GM12878 (cell line): Measurements from ENCODE around the gene OSBPL5. TPM values are rescaled to one million over a fixed set of nuclear protein-coding genes. Genes with fewer than 3 reads are reported as not detected.

Experiments used
- ATAC-seq: fragments of 200-7000 bp; cut with Tn5 transposase; 3 replicates; pipeline ENCODE4 v1.9.1; 2020; ENCODE audit warnings: mild to moderate bottlenecking, moderate library complexity
- BruUV-seq: library from RNA; stranded (reverse); fragments of 400-500 nt; replicated peaks from 2 replicates; lab custom pipeline; 2021; lab: Mats Ljungman, UMichigan
- CTCF ChIA-PET: fragments of 300-600 bp; sonication (Branson Sonifier 250); formaldehyde crosslinking; extraction: SDS; loops from one replicate; lab custom pipeline; 2021; ENCODE audit warnings: inconsistent platforms; lab: Yijun Ruan, JAX
- POLR2A ChIA-PET: fragments of 350-600 bp; formaldehyde crosslinking; extraction: SDS; loops from one replicate; lab custom pipeline; 2021; ENCODE audit warnings: inconsistent platforms; lab: Charles Lee
- RAD21 ChIA-PET: fragments of 300-600 bp; sonication (Branson Sonifier 250); formaldehyde crosslinking; loops from one replicate; lab custom pipeline; 2023; ENCODE audit warnings: antibody characterized with exemption; ENCODE audit not compliant: unreplicated experiment; lab: Charles Lee
- SMC1A ChIA-PET: fragments of 300-600 bp; sonication (Branson Sonifier 250); formaldehyde crosslinking; loops from one replicate; lab custom pipeline; 2023; ENCODE audit not compliant: unreplicated experiment, uncharacterized antibody; lab: Charles Lee
- DNase-seq: peaks from one replicate; pipeline ENCODE4 v3.0.0-alpha.2; 2011; ENCODE audit warnings: low read depth, low spot score
- FAIRE-seq: peaks from 3 replicates; lab custom pipeline; 2011; peaks lifted over from hg19 to GRCh38; lab: Jason Lieb, UNC
- H2AFZ ChIP-seq: 2 replicates; pipeline ENCODE4 v1.6.0; 2011; ENCODE audit warnings: low read depth, low read length, control low read depth; ENCODE audit not compliant: control insufficient read depth
- H3K27ac ChIP-seq: 2 replicates; pipeline ENCODE4 v1.5.1; 2011; ENCODE audit warnings: control low read depth; ENCODE audit not compliant: control insufficient read depth, insufficient read depth
- H3K27me3 ChIP-seq, 2 experiments: replicated peaks in 1 of 2; 2 replicates each; pipeline versions ENCODE4 v1.6.0 to v1.6.1; 2011; ENCODE audit warnings: low read length in 1 of 2; ENCODE audit not compliant: control insufficient read depth in 2 of 2, insufficient read depth in 2 of 2
- H3K36me3 ChIP-seq, 2 experiments: 2 replicates each; pipeline ENCODE4 v1.5.1; 2011; ENCODE audit warnings: low read length in 1 of 2; ENCODE audit not compliant: control insufficient read depth in 2 of 2, insufficient read depth in 2 of 2
- H3K4me1 ChIP-seq: 2 replicates; pipeline ENCODE4 v1.6.1; 2011; ENCODE audit warnings: mild to moderate bottlenecking, low read length, moderate library complexity, mixed read lengths; ENCODE audit not compliant: control insufficient read depth, insufficient read depth
- H3K4me2 ChIP-seq: 2 replicates; pipeline ENCODE4 v1.6.0; 2011; ENCODE audit warnings: control low read depth; ENCODE audit not compliant: control insufficient read depth, insufficient read depth
- H3K4me3 ChIP-seq: fragments of 200-600 bp; sonication (generic); 2 replicates; pipeline ENCODE4 v1.5.1; 2016
- H3K79me2 ChIP-seq: 2 replicates; pipeline ENCODE4 v1.6.0; 2011; ENCODE audit warnings: low read length; ENCODE audit not compliant: control insufficient read depth, insufficient read depth
- H3K9ac ChIP-seq: 2 replicates; pipeline ENCODE4 v1.8.0; 2011; ENCODE audit warnings: low read length, control low read depth, mixed read lengths; ENCODE audit not compliant: control insufficient read depth, insufficient read depth
- H3K9me3 ChIP-seq: replicated peaks from 3 replicates; pipeline ENCODE4 v1.5.1; 2011; ENCODE audit warnings: mild to moderate bottlenecking, low read length; ENCODE audit not compliant: control insufficient read depth, insufficient read depth
- H4K20me1 ChIP-seq: 2 replicates; pipeline ENCODE4 v1.6.0; 2011; ENCODE audit not compliant: control insufficient read depth, insufficient read depth
- EP300 ChIP-seq, 2 experiments: fragments of 150-350 bp in 1 of 2; IDR thresholded peaks; 2 replicates each; pipeline ENCODE4 v1.6.1; 2011 to 2012; ENCODE audit warnings: low read depth in 2 of 2, low read length in 2 of 2, borderline replicate concordance in 1 of 2, improper control_type of control experiment in 1 of 2, inconsistent platforms in 1 of 2; ENCODE audit not compliant: control insufficient read depth in 1 of 2
- ESRRA ChIP-seq: IDR thresholded peaks from 2 replicates; pipeline ENCODE4 v1.6.1; 2012; ENCODE audit warnings: mild to moderate bottlenecking, low read length, improper control_type of control experiment
- HDGF ChIP-seq: fragments of 450-650 bp; IDR thresholded peaks from 2 replicates; pipeline ENCODE4 v1.6.1; 2016; ENCODE audit warnings: antibody characterized with exemption
- POLR2AphosphoS2 ChIP-seq: IDR thresholded peaks from 2 replicates; pipeline ENCODE4 v1.6.1; 2011; ENCODE audit warnings: low read depth, mild to moderate bottlenecking, low read length, improper control_type of control experiment, moderate library complexity
- WRNIP1 ChIP-seq: IDR thresholded peaks from 2 replicates; pipeline ENCODE4 v1.6.1; 2011; ENCODE audit warnings: low read depth, low read length, improper control_type of control experiment, borderline replicate concordance
- WGBS: methylation state at CpG from one replicate; pipeline ENCODE4 v1.1.6; 2016; ENCODE audit warnings: low lambda C conversion rate; ENCODE audit not compliant: insufficient replicate concordance, insufficient coverage; ENCODE audit errors: missing lambda C conversion rate; 5-methylcytosine and 5-hydroxymethylcytosine counted together
- in situ Hi-C: fragments of 300-500 bp; cut with MboI; formaldehyde crosslinking; loops from 9 replicates; pipeline ENCODE4 v1.14.3; 2018; ENCODE audit warnings: mixed read lengths
- intact Hi-C: fragments of 100-400 bp; cut with micrococcal nuclease; formaldehyde crosslinking; loops from one replicate; pipeline ENCODE4 v1.14.2; 2022; ENCODE audit not compliant: unreplicated experiment
- polyA plus RNA-seq, 11 experiments: library from polyadenylated mRNA; depleted of rRNA in 4 of 11; unstranded in 6 of 11; stranded (reverse) in 5 of 11; fragments of >200 nt; fragmentation: Nextera tagmentation in 4 of 11; fragmentation: Illumina TruSeq in 1 of 11; extraction: Ambion mirVana in 4 of 11; extraction: Trizol in 1 of 11; gene quantifications; 1 replicate in 1 of 11; 2 replicates in 10 of 11; pipeline versions ENCODE4 v1.2.1 to v1.2.3, GENCODE V29; 2011 to 2016; ENCODE audit warnings: inconsistent platforms in 2 of 11, missing spikeins in 2 of 11, low read depth in 1 of 11
- total RNA-seq, 4 experiments: library from RNA; depleted of rRNA in 3 of 4; stranded (reverse); fragments of >200 nt in 3 of 4; fragmentation: Illumina TruSeq in 1 of 4; extraction: Trizol in 1 of 4; gene quantifications; 2 replicates each; pipeline versions ENCODE4 v1.2.1 to v1.2.3, GENCODE V29; 2013 to 2021
- TF ChIP-seq, protein P1 (sequence below): fragments of 450-650 bp; IDR thresholded peaks from 2 replicates; pipeline ENCODE4 v1.6.1; 2017; ENCODE audit warnings: mild to moderate bottlenecking, low read depth, inconsistent platforms; ENCODE audit not compliant: poor library complexity, severe bottlenecking
- TF ChIP-seq, protein P2 (sequence below): fragments of 450-650 bp; IDR thresholded peaks from 2 replicates; pipeline ENCODE4 v1.6.1; 2014; ENCODE audit warnings: mild to moderate bottlenecking
- TF ChIP-seq, protein P3 (sequence below): fragments of 450-650 bp; IDR thresholded peaks from 2 replicates; pipeline ENCODE4 v1.6.1; 2017; ENCODE audit warnings: antibody characterized with exemption, mild to moderate bottlenecking, moderate library complexity
- TF ChIP-seq, protein P4 (sequence below): IDR thresholded peaks from 2 replicates; pipeline ENCODE4 v1.6.1; 2011; ENCODE audit warnings: low read depth, mild to moderate bottlenecking, low read length, moderate library complexity, borderline replicate concordance; ENCODE audit errors: extremely low read depth

The OSBPL5 gene
- total and polyA plus RNA-seq, 10 of the 15 experiments (the other 5 are each of a cell fraction or from before 2014, with no cell fraction given) = not detected

DNA sequence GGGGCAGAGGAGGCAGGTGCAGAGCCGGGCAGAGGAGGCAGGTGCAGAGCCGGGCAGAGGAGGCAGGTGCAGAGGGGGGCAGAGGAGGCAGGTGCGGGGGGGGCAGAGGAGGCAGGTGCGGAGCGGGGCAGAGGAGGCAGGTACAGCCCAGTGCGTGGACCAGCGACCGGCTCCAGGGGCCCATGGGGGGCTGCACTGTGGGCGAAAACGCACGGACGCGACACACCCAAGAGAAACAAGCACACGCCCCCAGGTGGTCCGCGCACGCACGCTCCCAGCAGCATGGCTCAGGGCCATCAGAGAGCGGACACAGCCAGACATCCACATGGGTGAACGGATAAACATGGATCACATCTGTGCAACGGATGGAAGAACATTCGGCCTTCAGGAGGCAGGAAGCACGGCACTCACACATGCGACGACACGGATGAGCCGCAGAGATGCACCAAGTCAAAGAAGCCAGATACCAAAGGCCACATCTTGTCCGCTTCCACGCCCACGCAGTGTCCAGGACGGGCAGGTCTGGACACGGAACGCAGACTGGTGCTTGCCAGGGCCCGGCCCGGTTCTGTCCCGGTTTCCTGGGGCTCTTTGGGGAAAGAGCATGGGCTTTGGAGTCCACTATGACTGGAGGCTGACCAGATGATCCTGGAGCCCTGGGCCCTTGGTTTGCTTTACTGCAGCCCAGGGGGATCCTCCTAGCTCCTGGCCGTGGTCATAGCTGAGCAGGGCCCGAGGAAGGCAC, 21.8 kb downstream of the OSBPL5 start:
- intact Hi-C loops = no loop called here
- Histone ChIP-seq H4K20me1 (no peaks in the 10 kb centered on the region), H3K4me3 (no peak overlapping the region), H3K9me3 (no peaks in the 10 kb centered on the region), H3K36me3 (no peaks in the 10 kb centered on the region), H3K79me2 (no peaks in the 10 kb centered on the region), H3K9ac (no peak overlapping the region), H3K27me3 (no peaks in the 10 kb centered on the region), H3K4me2 (no peak overlapping the region), H2AFZ (no peak overlapping the region), H3K27ac (no peak overlapping the region), H3K4me1 (no peaks in the 10 kb centered on the region)
- ChIA-PET SMC1A (no interaction called here), CTCF (interaction anchor here (0.6 kb wide), 1 partner anchor 864 kb away, joined by 3 read pairs; no protein-coding TSS in a partner anchor), RAD21 (no interaction called here), POLR2A (no interaction called here)
- DNase-seq (no peak), FAIRE-seq (no peak), ATAC-seq (no peak)
- no peak for TF ChIP-seq ESRRA
- TF ChIP-seq WRNIP1 = no peak
- TF ChIP-seq, protein P1, sequence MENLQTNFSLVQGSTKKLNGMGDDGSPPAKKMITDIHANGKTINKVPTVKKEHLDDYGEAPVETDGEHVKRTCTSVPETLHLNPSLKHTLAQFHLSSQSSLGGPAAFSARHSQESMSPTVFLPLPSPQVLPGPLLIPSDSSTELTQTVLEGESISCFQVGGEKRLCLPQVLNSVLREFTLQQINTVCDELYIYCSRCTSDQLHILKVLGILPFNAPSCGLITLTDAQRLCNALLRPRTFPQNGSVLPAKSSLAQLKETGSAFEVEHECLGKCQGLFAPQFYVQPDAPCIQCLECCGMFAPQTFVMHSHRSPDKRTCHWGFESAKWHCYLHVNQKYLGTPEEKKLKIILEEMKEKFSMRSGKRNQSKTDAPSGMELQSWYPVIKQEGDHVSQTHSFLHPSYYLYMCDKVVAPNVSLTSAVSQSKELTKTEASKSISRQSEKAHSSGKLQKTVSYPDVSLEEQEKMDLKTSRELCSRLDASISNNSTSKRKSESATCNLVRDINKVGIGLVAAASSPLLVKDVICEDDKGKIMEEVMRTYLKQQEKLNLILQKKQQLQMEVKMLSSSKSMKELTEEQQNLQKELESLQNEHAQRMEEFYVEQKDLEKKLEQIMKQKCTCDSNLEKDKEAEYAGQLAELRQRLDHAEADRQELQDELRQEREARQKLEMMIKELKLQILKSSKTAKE = no peak
- TF ChIP-seq, protein P2, sequence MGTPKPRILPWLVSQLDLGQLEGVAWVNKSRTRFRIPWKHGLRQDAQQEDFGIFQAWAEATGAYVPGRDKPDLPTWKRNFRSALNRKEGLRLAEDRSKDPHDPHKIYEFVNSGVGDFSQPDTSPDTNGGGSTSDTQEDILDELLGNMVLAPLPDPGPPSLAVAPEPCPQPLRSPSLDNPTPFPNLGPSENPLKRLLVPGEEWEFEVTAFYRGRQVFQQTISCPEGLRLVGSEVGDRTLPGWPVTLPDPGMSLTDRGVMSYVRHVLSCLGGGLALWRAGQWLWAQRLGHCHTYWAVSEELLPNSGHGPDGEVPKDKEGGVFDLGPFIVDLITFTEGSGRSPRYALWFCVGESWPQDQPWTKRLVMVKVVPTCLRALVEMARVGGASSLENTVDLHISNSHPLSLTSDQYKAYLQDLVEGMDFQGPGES = no peak
- TF ChIP-seq, protein P3, sequence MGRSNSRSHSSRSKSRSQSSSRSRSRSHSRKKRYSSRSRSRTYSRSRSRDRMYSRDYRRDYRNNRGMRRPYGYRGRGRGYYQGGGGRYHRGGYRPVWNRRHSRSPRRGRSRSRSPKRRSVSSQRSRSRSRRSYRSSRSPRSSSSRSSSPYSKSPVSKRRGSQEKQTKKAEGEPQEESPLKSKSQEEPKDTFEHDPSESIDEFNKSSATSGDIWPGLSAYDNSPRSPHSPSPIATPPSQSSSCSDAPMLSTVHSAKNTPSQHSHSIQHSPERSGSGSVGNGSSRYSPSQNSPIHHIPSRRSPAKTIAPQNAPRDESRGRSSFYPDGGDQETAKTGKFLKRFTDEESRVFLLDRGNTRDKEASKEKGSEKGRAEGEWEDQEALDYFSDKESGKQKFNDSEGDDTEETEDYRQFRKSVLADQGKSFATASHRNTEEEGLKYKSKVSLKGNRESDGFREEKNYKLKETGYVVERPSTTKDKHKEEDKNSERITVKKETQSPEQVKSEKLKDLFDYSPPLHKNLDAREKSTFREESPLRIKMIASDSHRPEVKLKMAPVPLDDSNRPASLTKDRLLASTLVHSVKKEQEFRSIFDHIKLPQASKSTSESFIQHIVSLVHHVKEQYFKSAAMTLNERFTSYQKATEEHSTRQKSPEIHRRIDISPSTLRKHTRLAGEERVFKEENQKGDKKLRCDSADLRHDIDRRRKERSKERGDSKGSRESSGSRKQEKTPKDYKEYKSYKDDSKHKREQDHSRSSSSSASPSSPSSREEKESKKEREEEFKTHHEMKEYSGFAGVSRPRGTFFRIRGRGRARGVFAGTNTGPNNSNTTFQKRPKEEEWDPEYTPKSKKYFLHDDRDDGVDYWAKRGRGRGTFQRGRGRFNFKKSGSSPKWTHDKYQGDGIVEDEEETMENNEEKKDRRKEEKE = no peak
- no peak for TF ChIP-seq HDGF
- TF ChIP-seq, protein P4, sequence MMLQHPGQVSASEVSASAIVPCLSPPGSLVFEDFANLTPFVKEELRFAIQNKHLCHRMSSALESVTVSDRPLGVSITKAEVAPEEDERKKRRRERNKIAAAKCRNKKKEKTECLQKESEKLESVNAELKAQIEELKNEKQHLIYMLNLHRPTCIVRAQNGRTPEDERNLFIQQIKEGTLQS = no peak
- no peak for TF ChIP-seq POLR2AphosphoS2
- no peak for TF ChIP-seq EP300 (IDR thresholded peaks at IDR 0.05; ENCODE audit: borderline replicate concordance in 1 of 2, control insufficient read depth in 1 of 2, low read depth in 2 of 2, low read length in 2 of 2)
- BruUV-seq = no TSS peak
- in situ Hi-C loops = no loop called here
- WGBS = 73% methylated on average over 30 of the region's 38 CpGs
